Ovary (tissue), 3 donors: ENCODE measurements around the gene ITGB5.

ENCODE experiments used
- CTCF ChIP-seq, 3 donors: fragments of 450-650 bp in 2 of 3; fragments of 200-600 bp in 1 of 3; IDR thresholded peaks; one replicate each; pipeline versions ENCODE4 v1.5.1 to v1.8.0; 2016 to 2022; ENCODE audit warnings: antibody characterized with exemption in 3 of 3, mild to moderate bottlenecking in 1 of 3
- EP300 ChIP-seq: sonication (generic); formaldehyde crosslinking; IDR thresholded peaks from one replicate; pipeline ENCODE4 v1.6.1; 2017; ENCODE audit warnings: antibody characterized with exemption
- donor health status: DM: no; HTN: no; CAD: no.

DNA sequence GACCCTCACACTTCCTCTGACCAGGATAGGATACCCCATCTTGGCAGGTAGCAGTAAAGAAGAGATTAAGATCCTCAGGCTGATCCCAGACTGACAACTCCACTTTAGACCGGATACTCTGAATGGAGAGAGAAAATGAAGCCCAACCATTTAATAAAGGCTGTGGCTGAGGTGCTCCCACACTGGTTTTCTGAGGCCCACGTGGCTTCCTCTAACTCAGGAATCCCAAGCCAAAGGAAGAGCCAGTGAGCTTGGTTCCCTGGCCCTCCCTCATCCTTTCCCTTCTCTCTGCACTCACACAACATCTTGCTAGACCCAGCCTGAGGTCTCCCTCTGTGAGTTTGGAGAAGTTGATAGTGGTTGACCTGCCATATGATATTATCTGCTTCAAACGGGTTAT lies 78.1 kb downstream of the ITGB5 start:
- TF ChIP-seq CTCF (IDR thresholded peaks at IDR 0.05) (no peak), EP300 (no peak)
